ENCODE results near the gene BLOC1S2.

GRCh38 chr10:100293066-100293465 is 6.6 kb upstream of the BLOC1S2 start:
- TF ChIP-seq, protein P1, sequence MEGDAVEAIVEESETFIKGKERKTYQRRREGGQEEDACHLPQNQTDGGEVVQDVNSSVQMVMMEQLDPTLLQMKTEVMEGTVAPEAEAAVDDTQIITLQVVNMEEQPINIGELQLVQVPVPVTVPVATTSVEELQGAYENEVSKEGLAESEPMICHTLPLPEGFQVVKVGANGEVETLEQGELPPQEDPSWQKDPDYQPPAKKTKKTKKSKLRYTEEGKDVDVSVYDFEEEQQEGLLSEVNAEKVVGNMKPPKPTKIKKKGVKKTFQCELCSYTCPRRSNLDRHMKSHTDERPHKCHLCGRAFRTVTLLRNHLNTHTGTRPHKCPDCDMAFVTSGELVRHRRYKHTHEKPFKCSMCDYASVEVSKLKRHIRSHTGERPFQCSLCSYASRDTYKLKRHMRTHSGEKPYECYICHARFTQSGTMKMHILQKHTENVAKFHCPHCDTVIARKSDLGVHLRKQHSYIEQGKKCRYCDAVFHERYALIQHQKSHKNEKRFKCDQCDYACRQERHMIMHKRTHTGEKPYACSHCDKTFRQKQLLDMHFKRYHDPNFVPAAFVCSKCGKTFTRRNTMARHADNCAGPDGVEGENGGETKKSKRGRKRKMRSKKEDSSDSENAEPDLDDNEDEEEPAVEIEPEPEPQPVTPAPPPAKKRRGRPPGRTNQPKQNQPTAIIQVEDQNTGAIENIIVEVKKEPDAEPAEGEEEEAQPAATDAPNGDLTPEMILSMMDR (IDR thresholded peaks at IDR 0.05): no peak
- TF ChIP-seq ZFX (IDR thresholded peaks at IDR 0.05; ENCODE audit: borderline replicate concordance): no peak

Data from 22Rv1 (cell line).